Ureter (tissue), 1 donor: Measurements from ENCODE around the gene HMX1. TPM values are rescaled to one million over a fixed set of nuclear protein-coding genes. Genes with fewer than 3 reads are reported as not detected.

ENCODE experiments used
- DNase-seq: peaks from one replicate; pipeline ENCODE4 v3.0.0-alpha.2; 2020; ENCODE audit warnings: low spot score
- total RNA-seq: library from RNA; stranded (reverse); gene quantifications from one replicate; pipeline ENCODE4 v1.2.4, GENCODE V29; 2023
- donor health status: DM: yes; HTN: yes; CAD: no.

HMX1 gene
- not detected for total RNA-seq

GRCh38 chr4:8871417-8872401, at the start of gene HMX1:
HMX1 (minus strand) TSS chr4:8871839; CDS start chr4:8871614, 225 bp downstream.
- no peak for DNase-seq

- peak; percentile 20 for DNase-seq
These were observed 49.3 kb upstream of the HMX1 start for GRCh38 chr4:8920969-8921368.

GRCh38 chr4:8920289-8920965, 48.8 kb upstream of the HMX1 start:
- peak; percentile 29 for DNase-seq

GRCh38 chr4:8919651-8920288, 48.1 kb upstream of the HMX1 start:
- peak; percentile 30 for DNase-seq

- peak; percentile 67 for DNase-seq
These were observed 46.5 kb upstream of the HMX1 start for GRCh38 chr4:8917868-8918783.

GRCh38 chr4:8917321-8917811, 45.7 kb upstream of the HMX1 start:
- DNase-seq: peak; percentile 36

- no peak for DNase-seq
These were observed 45.3 kb upstream of the HMX1 start for GRCh38 chr4:8916906-8917305.

- DNase-seq: peak; percentile 26
These were observed 44.8 kb upstream of the HMX1 start for GRCh38 chr4:8916351-8916885.

- DNase-seq: peak; percentile 39
These were observed 43.9 kb upstream of the HMX1 start for GRCh38 chr4:8915201-8916200.

- DNase-seq: peak; percentile 24
These were observed 43.0 kb upstream of the HMX1 start for GRCh38 chr4:8914461-8915171.

- DNase-seq: peak; percentile 30
These were observed 42.3 kb upstream of the HMX1 start for GRCh38 chr4:8913858-8914460.

GRCh38 chr4:8913121-8913857, 41.6 kb upstream of the HMX1 start:
- no peak for DNase-seq

GRCh38 chr4:8912506-8912905, 40.9 kb upstream of the HMX1 start:
- peak; percentile 30 for DNase-seq

- DNase-seq: peak; percentile 32
These were observed 40.4 kb upstream of the HMX1 start for GRCh38 chr4:8912089-8912455.

- peak; percentile 31 for DNase-seq
These were observed 39.9 kb upstream of the HMX1 start for GRCh38 chr4:8911316-8912088.

GRCh38 chr4:8910822-8911315, 39.2 kb upstream of the HMX1 start:
- DNase-seq: peak; percentile 24
